GM19035 (cell line): Measurements from ENCODE around the gene LRP11.
"Not testable (repeated sequence)": the region's sequence is repeated elsewhere in the genome, so short reads cannot be mapped to it uniquely, and the experiment has no call there.

Source experiments
- ATAC-seq: cut with Tn5 transposase; IDR thresholded peaks from one replicate; pipeline ENCODE4 v1.9.1; 2021; ENCODE audit not compliant: unreplicated experiment

Gene LRP11

DNA sequence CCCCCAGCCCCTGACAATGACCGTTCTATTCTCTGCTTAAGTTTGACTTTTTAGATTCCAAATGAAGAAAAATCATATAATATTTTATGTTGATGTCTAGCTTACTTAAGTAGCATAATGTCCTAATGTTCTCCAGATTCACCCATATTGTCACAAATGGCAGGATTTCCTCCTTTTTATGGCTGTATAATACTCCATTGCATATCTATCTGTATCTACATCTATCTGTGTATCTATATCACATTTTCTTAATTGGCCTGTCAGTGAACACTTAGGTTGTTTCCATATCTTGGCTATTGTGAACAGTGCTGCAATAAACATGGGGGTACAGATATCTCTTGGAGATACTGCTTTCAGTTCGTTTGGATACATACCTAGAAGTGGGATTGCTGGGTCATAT is 7.0 kb upstream of the LRP11 start:
- ATAC-seq, result no peak

DNA sequence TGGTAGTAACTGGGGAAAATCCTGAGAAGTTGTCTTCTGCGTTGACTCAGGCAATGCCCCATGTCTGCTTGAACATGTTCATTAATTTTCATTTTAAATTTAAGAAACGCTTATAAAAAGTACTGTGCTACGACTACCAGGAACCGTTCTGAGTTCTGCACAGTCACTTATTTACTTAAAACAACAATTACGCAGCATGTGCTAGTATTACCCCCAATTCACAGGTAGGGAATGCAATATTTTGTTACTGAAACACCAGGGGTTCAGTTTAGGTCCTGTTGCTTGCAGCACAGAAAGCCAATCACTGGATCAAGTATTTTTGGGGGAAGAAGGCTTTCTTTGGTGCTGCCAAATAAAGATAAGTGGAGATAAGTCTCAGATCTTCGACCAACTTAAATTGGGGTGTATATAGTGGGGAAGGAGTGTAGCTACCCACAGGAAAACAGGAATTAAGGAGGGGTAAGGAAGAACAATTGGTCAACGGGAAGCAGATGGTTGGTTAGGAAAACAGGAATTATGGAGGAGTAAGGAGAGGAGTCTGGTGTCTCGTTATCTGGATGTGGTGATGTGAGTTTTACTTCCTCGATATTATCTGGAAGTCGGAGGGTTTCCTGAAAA is 5.2 kb upstream of the LRP11 start:
- no peak for ATAC-seq

DNA sequence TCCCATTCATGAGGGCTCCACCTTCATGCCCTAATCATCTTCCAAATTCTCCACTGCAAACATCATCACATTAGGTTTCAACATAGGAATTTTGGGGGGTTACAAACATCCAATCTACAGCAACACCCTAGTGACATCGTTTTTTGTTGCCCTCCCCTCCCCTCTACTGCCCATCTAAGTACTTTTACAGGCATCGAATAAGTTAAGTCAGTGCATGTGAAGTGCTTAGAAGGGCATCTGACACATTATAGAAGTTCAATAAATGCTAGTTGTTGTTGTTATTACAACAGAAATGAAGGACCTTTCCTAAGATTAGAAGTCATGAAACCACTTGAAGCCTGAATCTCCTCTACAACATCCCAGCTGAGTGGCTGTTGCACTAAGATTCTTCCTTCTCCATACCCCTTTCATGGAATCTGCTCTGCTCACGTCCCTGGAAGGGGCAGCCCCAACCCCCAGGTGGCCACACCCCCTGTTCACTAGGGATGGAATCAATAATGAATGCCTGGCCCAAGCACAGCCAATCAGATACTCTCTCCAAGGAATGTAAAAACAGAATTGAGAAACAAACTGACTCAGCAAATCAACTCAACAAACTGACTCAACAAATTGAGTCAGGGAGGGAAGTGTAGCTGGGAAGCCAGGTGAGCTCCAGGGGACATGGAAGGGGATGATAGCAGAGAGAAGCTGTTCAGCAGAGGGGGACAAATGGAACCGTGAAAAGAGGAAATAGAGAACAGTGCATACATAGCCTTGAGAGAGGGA is 3.9 kb upstream of the LRP11 start:
- no peak for ATAC-seq

DNA sequence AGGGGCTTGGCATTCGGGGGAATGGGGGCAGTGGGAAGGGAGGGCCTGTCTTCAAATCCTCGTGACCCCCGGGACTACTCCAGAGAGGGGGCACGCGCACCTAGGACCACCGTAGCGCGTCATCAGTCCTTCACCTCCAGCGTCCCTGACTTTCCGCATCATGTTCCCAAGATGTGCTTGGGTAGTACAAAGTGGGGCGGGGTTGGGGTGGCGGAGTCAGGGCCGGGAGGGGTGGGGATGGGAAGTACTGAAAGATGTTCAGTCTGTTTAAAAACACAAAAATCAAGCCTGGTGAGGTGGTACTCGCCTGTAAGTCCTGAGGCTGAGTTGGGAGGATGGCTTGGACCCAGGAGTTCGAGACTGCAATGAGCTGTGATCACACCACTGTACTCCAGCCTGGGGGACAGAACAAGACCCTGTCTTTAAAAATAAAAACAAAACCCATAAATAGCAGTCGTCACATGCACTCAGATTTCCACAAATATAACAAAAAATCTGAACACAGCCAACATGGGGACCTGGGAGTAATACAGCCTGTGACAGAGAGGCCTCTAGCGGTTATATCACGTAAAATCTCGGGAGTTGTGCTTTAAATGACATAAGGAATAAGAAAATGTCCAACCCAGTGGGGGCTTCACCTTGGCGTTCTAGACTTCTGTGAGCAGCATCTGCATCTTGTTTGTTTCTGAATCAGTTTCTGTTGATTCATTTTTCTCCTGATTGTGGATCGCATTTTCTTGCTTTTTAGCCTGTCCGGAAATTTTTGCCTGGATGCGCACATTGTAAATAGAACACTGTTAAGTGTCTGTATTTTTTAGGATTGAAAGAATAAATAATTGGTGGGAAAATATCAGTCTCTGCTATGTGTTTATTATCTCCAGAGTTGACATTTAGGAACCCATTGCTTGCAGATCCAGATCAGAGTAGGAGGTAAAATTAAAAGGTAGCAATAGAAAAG is 698 bp upstream of the LRP11 start:
- no peak for ATAC-seq

DNA sequence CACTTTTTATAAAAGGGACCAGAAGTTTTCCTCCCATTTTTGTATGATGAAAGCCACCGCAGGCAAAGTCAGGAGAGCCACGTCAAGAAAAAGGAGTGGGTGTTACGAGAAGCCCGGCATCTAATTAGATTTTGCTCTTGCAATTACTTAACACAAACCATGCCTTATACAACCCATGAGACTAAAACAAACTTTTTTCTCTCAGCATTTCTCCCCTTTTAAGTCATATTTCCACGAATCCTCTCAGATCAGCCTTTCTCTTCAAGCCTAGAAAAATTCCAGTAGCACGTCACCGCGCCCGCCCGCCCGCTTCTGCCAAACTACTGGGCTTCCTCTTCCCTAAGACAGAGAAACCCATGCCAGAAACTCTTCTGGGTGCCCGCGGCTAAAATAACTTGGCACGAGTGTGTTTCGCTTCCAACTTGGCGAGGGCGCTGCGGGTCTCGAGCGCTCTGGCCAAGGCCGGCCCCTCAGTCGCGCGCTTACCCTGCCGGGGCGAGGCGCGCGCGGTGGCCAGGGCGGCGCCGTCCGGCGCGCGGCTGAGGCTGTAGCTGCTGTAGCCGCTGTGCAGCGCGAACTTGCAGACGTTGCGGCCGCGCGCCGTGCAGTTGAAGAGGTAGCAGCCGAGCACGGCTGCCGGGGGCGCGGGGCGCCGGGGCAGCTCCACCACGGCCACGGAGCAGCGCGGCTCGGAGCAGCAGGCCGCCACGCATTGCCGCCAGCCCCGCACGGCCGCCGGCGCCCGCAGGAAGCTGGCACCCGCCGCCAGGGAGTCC is 1.0 kb downstream of the LRP11 start:
- ATAC-seq, result peak; percentile 34

DNA sequence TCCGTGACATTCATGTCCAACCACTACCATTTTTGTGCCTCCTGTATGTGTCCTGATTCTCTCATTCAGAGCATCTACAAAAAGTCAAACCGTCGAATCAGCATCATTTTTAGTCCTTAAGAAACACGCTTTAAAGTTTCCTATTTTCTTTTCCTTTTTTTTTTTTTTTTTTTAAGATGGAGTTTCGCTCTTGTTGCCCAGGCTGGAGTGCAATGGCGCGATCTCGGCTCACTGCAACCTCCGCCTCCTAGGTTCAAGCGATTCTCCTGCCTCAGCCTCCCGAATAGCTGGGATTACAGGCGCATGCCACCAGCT is 1.8 kb downstream of the LRP11 start:
- not testable (repeated sequence) for ATAC-seq

DNA sequence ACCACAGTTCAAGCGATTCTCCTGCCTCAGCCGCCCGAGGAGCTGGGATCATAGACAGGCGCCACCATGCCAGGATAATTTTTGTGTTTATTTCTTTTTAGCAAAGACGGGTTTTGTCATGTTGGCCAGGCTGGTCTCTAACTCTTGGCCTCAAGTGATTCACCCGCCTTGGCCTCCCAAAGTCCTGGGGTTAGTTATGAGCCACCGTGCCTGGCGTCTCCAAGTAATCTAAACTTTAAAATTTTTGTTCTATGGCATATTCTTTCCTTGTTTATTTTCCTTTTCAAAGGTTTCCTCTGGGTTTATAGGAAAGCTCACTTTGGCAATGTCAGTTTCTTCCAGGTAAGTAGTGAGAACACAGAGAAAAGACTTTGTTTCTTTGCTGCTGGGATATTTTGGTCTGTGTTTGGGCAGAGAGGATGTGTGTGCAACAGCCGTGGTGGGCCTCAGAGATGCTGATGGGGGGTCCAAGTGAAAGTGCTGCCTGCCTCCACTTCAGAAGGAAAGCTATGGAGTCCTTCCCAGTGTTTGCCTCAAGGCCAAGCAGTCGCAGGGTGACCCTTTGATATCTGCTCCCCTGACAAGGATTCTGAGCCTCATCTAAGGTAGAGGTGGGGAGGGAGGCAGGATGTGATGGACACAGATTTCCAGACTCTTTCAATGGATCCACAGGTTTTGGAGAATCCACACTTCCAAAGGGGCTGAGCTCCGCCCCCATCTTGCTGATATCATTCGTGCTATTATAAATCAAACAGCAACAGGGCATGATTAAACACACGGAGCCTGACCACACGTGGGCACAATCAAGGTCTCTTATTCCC is 2.3 kb downstream of the LRP11 start:
- no peak for ATAC-seq

DNA sequence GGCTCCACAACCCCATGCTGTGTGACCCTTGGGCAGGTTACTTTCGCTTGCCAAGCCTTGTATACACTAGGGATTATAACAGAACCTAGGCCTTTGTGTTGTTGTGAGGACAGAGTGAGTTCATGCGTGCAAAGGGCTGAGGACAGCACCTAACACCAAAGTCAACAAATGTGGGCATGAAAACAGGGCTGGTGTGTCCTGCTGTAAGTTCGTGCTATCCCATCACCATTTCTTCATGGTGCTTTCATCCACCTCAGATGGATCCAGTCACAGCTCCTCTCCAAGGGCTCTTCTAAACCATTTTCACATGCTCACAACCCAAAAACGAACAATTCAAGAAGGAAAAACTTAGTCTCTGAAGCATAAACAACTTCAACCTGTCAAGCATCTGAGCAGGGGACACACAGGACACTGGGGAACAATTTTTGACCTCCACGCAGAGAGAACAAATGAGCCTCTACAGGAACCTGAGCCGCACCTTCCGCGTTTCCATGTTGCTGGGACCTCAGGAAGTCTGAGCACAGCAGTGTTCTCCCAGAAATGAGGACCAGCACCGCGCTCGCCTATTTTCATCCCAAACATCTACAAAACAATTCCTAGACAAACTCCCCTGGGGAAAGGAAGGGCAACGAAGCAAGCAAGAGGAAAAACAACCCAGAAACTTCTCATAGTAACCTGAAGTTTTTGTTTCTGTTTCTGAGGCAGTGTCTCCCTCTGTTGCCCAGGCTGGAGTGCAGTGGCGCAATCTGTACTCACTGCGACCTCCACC is 3.1 kb downstream of the LRP11 start:
- no peak for ATAC-seq

DNA sequence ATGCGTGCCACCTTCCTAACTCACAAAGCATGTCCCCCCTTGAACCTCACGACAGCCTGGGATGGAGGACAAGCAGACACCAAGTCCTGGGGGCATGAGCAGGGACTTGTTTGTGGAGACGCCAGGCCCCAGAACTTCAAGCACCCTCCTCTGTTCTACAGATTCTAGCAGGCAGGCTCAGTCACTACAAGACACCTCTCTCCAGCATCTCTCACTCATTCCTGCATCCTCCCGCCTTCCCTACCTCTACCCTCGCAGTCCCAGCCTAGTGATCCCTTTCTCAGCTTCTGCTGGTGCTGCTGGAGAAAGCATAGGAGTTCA is 3.7 kb downstream of the LRP11 start:
- no peak for ATAC-seq

DNA sequence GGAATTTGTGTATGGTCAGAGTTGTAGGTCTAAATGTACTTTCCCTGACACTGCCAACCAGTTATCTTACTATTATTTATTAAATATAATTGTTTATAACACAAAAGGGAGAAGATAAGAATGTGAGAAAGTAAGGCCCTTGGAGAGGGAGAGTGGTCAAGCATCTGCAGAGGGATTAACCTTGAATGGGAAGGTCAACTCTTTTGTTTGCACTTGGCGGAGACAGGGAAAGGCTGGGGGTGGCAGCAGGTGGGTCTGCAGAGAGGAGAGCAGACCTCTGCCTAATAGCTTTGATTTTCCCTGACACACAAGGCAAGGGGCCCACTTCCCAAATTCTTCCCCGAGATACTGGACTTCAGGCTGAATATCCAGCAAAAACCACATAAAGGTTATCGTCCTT is 4.2 kb downstream of the LRP11 start:
- ATAC-seq, result no peak

DNA sequence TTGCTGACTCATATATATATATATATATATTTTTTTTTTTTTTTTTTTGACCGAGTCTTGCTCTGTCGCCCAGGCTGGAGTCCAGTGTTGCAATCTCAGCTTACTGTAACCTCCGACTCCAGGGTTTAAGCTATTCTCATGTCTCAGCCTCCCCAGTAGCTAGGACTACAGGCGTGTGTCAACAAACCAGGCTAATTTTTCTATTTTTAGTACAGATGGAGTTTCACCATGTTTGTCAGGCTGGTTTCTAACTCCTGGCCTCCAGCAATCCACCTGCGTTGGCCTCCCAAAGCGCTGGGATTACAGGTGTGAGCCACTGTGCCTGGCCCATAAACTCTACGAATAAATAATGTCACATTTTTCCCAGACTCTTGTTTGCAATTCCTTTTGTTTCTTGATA is 4.8 kb downstream of the LRP11 start:
- no peak for ATAC-seq

DNA sequence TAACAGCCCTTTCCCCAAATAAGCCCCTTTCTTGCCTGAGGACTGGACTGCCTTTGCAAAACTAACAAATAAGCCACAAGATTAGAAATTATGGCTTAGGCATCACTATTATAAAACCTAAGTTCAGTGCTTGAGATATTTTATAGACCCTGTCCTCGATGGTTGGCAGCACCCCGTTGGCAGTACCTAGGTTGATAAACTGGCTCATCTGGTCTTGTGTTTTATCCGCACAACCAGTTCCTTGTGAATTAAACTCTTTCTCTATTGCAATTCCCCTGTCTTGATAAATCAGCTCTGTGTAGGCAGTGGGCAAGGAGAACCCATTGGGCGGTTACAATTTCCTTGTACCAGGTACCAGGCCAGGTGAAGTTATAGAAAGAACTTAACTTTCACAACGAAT is 6.6 kb downstream of the LRP11 start:
- no peak for ATAC-seq

DNA sequence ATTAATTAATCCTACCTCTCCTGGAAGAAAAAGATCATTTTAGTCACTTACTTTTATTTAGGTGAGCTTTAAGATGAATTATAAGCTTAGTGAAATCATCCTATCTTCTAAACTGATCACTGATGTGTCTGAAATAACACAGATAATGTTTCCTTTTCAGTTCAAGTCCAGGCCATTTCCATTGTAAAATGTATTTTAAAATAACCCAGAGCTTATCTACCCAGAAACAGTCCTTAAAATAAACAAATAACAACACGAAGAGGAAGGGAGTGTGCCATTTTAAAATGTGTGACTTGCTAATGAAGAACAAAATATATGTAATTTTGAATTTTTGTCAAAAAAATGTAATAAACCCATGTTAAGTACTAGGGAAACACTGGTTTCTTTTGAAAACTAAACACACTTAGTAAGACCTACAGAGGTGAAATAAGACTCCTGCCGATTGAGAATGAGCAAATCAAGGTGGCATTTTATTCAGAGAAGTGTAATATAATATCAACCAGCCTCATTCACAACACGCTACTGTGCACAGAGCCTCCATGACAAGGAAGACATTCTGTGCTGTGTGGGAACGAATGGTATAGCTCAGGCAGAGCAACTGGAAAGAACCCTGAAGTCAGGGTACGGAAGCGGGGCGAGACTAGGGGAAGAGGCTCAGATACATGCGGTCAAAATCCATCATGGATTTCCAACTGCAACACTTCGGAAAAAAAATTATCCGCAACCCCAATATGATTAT is 7.7 kb downstream of the LRP11 start:
- no peak for ATAC-seq

DNA sequence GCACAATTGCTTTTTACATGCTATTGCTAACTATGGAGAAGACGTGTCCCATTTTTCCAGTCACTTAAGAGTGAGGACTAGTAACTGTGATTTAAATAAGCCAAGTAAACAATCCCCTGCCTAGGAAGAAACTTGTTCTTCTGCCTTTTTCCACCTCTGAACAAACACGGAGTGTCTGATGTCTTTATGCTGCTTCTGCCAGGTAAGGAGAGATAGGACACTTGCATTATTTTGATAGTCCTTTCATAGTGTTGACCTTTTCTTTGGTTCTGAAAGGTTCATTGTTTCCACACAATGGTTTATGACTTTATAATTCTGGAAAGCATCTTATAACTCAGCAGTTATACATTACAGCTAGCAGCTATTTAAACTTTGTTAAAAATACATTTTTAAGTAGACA is 8.4 kb downstream of the LRP11 start:
- no peak for ATAC-seq

DNA sequence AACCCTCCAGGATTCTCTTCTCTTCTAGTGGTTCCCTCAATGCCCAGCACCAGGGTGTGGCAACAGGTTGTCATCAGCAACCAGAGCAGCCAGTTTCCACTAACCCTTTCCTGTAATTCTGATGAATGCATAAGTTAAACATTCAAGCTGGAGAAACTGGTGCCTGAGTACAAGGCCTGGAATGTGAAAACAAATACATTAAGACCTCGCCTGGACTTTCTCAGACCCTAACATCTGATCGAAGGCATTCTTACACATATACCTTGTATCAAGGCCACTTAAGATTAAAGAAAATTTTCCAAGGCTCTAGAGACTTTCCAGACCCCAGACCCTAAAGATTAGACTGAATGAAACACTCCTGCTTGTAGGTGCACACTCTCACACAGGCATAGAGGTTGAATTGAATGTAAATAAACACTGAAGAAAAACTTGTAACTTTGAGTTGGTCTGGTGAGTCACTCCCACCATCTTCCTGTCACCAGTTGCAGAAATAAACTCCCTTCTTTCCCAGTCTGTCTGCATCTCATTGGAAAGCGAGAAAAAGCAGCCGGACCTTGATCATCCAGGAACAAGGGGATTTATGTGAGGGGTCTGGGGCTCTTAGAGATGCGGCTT is 9.0 kb downstream of the LRP11 start:
- no peak for ATAC-seq

DNA sequence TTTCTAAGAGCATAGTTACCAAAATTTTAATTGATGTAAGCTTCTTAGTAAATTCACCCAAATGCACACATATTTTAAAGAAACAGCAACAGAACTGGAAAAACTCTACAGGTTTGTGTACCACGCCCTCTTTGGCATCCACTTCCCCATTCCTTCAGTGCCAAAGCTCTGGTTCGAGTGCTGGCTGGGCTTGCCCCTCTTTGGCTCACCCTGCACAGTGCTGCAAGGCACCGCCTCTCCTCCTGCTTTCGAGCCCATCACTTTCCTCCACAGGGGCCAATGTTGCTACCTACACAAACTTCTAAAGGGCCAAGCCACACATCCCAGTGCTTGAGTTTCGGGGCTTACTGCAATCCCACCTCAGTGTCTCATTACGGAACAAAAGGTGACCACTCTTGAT is 9.6 kb downstream of the LRP11 start:
- no peak for ATAC-seq

DNA sequence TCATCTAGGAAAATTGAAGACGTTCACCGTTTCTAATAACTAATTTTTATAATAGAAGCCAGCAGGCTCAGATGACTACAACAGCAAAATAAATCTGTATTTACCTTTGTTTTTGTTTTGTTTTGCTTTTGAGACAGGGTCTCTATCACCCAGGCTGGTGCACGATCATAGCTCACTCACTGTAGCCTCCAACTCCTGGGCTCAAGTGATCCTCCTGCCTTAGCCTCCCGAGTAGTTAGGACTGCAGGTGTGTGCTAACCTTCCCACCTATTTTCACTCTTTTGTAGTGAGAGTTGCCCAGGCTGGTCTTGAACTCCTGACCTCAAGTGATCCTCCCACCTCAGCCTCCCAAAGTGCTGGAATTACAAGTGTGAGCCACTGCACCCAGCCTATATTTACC is 10.1 kb downstream of the LRP11 start:
- ATAC-seq, result not testable (repeated sequence)

DNA sequence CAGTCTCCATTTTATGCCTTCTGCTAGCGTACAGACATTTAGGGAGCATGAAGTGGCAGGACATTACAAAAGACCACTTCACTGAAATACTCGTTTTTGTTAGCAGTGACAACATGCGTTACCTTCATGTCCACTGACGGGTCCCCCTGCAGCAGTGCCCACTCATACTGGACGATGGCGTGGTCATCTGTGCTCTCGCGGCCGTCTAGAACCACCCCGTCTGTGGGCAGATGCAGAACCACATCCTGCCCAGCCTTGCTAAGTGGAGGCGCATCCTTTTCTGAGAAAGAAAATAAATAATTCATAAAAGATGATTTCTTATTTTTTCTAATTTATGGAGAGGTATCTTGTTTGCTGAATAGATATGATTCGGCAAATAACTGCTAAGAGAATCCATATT is 11.3 kb downstream of the LRP11 start:
- no peak for ATAC-seq

DNA sequence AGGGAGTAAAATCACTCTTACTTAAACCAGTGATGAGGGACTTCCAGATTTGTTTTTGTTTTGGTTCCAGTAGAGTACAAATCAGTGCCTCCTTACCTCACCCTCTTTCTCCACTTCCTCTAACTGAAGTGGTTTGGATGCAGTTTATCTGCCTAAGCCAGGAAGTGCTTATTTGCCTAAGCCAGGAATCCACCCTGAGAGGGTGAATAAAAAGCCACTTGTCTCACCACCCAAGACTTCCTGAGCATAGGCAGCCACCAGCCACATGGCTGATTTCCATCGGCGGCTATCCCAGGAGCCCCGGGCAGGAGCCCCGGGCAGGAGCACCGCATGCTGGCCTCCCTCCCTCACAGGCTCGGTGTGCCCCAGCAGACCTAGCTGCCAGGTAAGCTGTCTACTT is 12.0 kb downstream of the LRP11 start:
- ATAC-seq, result no peak
